Measurements from ENCODE around the gene HERC2.
"Not testable (repeated sequence)": the region's sequence is repeated elsewhere in the genome, so short reads cannot be mapped to it uniquely, and the experiment has no call there.

Gene HERC2

DNA sequence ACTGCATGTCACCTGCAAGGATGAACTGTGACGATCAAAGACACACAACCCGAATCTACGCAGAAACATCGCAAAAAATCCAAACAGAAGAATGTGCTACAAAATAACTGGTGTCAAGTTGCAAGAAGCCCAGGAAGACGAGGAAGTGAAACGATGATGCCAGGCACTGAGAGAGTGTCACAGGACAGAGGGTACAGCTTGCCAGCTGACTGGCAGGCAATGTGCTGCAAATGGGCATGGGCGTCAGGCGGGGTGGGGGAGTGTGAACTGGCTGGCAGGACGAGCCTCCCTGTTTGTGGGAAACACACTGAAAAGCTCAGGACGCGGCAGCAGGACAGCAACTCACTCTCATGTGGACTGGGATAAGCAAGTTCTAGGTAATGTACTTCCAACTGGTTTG lies 193.9 kb downstream of the HERC2 start:
- DNase-seq, result no peak

DNA sequence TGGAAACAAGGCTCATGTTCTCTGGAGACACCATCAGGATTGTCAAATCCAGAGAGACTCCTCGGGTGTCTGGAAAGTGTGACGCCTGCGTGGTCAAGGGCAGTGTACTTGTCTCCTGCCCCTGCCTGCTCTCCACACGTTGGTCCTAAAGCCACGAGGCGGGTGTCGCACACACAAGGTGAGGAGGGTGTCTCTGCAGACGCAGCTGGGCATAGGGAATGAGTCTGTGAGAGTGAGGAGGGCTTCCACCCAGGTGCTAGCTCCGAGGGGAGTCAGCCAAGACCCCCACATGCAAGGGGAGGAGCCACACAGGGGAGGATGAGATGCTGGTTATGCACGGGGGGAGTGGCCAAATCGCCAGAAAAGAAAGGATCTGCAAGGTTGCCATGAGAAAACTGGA lies 194.9 kb downstream of the HERC2 start:
- DNase-seq, result no peak

DNA sequence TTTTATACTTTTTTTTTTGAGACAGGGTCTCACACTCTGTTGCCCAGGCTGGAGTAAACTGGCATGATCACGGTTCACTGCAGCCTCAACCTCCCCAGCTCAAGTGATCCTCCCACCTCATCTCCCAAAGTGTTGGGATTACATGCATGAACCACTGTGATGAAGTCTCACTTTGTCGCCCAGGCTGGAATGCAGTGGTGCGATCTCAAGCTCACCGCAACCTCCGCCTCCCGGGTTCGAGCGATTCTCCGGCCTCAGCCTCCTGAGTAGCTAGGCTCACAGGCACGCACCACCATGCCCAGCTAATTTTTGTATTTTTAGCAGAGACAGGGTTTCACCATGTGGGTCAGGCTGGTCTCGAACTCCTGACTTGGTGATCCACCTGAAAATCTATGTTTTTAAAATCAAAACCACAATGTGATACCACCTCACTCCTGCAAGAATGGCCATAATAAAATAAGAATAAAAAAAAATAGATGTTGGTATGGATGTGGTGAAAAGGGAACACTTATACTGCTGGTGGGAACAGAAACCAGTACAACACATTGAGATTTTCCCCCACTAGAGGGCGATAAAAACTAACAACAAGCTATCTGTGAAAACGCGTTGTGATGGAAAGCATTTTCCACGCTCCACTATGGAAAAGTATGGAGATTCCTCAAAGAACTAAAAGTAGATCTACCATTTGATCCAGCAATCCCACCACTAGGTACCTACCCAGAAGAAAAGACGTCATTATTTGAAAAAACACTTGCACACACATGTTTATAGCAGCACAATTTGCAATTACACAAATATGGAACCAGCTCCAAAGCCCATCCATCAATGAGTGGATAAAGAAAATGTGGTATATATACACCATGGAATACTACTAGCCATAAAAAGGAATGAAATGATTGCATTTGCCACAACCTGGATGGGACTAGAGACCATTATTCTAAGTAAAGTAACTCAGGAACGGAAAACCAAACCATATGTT lies 196.0 kb downstream of the HERC2 start:
- no peak for DNase-seq

DNA sequence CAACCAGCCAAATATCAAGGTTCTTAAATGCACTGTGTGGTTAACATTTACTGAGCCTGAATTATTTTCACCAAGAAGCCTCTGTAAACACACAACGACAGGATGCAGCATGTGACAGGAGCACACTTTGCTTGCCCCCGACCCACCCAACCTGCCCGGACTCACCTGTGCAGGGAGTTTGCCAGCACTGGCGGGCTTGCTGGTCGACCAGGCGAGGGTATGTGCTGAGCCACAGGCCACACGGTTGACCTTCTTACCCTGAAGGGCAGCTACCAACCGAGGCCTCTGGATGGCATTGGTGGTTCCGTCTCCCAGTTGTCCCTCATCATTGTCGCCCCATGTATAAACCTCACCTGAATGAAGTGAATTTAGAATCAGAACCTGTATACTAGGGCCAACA lies 197.1 kb downstream of the HERC2 start:
- DNase-seq, result no peak

DNA sequence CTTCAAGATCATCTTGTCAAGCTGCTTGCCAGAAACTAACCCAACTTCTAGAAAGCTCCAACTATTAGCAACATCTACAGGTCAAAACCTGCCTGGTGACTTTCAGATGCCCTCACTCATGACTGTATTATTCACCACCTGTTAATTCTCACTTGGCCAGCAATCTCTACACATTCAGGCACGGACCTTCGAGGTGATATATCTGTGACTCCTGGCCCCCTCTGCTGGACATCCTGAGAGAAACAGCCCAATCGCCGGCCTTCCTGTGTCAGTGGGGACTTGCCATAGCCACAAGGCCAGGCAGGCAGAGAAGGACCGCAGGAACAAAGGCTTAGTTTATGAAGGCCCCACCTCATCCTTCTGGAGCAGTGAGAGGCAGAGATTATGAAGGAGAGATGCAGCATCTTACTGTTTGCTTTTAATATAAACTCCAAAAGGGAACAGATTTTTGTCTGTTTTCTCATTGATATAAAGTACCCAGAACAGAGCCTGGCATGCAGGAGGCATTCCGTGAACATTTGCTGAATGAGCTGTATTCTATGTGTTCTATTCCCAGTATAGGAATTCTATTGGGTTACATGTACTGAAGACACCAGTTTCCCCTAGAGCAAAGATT lies 198.5 kb downstream of the HERC2 start:
- DNase-seq, result peak in 1 of 2 experiments; percentile 22

DNA sequence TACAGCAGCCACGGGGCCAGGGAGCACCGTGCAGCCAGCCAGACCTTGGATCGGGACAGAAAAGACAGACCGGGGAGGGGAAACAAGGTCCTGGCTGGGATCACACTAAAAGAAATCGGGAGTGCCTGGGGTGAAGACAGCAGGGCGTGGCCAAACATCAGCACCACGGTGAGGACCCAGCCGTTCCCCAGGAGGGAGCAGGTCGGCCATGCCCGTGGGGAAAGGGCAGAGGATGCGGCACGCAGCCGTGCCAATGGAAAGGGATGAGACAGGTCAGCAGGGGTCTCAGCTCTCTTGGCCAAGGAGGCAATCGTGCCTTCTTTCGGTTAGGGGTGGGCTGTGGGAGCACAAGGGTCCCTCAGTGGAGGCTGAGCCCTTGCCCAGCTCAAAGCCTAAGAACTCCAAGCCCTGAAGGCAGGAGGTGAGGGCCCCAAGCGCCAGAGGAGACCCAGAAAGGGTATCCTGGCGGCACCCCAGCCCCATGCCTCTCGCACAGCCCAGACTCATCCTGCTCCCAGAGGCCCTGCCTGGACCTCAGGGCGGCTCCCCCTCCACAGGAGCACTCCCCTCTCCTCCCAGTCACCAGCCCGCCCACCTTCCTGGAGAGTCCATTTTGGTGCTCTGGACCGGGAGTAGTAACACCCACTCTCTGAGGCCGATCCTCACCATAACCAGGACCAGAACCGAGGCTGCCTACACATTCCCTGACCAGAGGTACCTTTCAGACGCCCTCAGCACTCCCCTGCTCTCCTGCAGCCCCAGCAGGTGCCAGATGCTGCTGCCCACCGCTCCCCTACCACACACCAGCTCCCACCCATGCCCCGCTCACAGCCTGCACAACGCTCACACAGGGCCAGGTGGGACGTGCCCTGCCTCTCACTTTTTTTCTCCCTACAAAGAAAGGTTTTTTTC lies 199.7 kb downstream of the HERC2 start:
- no peak for DNase-seq

DNA sequence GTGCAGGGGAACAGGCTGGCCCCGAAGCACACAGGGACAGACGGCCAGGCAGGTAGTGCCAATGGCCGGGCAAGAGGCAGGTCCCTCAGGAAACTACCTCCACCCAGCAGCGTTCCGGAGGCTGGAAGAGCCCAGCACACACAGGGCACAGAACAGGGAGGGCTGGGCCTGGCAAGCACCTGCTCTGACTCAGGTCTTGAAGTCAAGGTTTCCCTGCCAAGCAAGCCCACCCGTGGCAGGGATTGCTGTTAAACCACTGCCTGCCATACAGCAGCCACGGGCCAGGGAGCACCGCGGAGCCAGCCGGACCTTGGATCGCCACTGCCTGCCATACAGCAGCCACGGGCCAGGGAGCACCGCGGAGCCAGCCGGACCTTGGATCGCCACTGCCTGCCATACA lies 200.4 kb downstream of the HERC2 start:
- not testable (repeated sequence) for DNase-seq

DNA sequence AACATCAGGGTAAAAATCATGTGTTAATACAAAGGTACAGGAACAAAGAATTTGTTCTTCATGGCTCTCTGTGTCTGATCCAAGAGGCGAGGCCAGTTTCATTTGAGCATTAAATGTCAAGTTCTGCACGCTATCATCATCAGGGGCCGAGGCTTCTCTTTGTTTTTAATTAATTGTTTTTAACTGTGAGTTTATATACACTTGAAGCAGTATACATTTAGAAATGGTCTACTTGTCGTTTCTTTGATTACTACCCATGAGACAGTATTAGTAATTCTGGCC lies 201.7 kb downstream of the HERC2 start:
- DNase-seq, result no peak

DNA sequence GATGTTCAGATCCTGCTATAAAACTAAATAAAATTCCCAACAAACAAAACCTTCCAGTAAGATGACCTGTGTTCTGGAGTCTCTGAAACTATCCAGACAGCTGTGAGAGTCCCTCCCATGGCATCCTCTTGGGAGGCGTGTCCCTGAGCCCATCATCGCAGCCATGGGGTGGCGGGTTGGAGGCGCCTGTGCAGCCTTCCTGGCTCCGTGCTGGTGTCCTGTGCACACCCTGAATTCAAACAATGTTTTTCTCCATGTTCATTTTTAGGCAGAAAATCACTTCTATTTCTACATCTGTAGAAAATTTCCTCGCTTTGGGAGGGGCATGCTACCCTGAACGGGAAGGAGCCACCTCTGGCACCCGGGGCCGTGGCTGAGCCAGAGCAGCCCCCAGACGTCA lies 203.4 kb downstream of the HERC2 start:
- no peak for DNase-seq

DNA sequence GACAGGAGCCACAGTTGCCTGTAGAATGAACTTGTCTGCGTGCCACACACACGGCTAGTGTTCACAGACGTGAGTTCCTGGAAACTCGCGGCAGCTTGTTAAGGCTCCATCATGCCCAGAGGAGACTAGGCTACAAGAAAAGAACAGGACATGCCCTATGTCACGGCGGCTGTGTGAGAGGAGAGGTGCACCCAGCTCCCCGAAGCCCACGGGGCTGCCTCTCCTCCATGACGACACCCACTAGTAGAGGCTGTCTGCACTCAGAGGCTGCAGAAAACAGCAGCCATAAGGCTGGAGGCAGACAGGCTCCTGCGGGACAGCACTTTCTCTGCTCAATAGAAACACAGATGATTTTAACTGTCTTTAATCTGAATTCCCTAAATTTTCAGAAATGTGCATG lies 203.9 kb downstream of the HERC2 start:
- DNase-seq, result no peak

DNA sequence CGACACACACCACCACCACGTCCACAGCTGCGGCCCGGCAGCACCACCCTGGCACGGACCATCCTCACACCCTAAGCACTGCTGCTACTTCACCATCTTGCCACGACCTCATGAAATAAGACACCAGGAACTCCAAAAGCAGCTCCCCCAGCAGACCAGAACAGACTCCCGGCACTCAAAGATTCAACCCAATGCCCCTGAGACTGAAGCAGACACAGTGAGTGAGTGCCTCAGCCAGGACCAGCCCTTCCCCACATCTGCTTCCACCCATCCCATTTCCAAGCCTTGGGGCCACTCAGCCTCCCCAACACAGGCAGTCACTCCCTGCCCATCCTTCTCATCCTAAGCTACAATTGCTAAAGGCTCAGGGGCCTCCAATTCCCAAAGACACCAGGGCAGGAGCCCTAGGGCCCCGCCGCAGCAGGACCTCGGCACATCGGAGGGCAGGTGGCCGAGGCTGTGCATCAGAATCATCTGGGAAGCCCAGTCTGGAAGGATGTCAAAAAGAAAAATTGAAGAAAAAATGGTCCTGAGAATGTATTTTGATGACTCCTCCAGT lies 204.5 kb downstream of the HERC2 start:
- no peak for DNase-seq

DNA sequence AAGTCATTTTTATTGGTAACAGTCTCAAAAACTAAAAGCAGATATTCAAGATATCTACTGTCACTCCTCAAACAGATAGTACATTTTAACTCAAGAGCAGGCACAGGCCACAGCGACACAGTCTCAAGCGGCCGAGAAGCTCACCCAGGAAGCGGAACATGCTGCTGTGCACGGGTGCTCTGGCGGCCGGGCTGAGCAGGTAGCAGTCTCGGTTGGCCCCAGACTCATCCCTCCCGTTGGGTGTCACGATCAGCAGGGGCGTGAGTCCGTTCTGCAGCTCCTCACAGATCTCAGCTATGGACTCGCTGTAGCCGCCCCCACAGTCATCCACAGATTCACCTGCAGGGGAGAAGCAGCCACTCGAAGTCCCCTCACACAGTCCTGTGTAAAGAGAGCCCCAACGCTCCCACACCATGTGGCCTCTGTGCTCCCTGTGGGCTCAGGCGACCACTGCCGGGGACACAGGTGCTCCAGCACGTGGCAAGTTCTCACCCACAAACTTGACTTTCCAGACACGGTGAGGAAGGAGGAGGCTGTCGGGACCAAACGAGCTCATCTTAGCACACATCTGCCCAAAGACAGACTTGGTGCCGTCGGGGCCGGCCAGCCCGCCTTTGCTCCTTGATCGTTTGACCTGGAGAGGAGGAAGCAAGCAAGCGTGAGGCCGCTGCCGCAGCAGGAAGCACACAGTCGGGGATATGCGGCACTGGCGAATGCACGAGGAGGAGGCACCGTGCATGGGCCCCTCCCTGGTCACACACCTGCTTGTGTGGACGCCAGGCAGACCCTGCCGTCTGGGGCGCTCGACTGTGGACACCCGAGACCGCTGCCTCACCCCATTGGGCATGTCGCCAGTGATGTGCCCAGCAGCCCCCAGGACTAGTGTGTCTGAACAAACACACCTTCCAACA lies 205.2 kb downstream of the HERC2 start:
- no peak for DNase-seq

DNA sequence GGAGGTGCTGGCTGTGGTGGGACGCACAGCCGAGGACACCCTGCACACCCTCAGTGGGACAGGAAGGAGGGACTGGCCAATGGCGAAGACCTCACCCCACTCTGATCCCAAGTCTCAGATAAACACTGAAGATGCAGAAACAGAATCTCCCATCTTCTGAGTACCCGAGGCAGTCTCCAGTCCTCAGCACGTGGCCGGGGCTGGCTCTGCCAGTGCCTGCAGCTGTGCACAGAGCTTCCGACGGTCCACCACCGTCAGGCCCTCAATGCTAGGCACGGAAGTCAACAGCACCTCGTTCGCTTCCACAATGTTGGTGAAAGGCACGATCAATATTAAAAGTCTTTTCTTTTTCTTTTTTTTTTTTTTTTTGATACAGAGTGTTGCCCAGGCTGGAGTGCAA lies 206.1 kb downstream of the HERC2 start:
- DNase-seq, result no peak

DNA sequence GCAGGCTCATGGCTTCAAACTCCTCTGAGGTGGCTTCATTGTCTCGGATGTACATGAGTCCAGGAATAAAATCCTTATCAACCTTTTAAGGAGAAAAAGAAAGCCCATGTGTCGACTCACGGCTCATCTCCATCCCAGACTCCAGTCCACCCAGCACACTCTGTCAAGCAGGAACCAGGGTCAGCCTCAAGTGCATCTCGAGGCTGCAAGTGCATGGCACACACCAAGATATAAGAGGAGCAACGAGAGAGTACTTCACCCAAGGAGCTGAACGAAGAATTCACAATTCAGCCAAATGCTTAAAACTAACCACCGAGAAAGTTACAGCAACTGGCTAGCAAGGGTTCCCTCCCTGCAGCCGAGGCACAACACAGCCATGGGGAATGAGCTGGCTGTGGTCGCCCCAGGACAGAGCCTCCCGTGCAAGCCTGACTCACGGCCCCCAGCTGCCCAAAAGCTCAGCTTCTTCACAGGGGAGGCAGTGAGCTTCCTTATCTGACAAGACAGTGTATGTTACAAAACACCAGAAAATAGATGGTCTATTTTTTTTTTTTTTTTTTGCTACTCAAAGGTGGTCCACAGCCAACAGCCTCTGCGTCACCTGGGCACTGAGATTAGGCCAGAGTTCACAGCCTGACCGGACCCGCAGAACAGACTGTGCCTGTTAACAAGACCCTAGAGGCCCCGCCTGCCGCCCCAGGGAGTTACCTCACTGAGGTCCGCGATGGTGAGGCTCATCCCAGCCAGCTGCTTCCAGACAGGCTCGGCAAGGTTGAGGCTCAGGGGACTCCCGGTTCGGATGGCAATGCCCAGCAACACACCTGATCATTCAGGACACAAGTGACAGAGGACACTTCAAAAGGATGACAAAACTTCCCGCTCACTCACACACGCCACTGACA lies 207.0 kb downstream of the HERC2 start:
- DNase-seq, result no peak

DNA sequence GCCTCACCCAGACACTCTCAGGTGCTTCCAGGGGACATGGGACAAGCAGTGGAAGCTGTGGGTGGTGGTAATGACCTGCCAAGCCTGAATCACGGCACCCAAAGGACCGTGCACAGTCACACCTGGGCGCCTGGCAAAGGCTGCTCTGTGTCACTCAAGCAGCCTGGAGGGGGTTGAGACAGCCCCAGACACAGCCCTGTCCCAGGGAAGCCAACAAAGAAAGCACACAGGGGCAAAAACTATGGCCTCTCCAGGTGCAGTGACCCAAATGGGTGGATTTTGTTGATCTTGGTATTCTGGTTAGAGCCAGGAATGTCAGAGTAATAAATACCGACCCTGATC lies 207.9 kb downstream of the HERC2 start:
- DNase-seq, result no peak

DNA sequence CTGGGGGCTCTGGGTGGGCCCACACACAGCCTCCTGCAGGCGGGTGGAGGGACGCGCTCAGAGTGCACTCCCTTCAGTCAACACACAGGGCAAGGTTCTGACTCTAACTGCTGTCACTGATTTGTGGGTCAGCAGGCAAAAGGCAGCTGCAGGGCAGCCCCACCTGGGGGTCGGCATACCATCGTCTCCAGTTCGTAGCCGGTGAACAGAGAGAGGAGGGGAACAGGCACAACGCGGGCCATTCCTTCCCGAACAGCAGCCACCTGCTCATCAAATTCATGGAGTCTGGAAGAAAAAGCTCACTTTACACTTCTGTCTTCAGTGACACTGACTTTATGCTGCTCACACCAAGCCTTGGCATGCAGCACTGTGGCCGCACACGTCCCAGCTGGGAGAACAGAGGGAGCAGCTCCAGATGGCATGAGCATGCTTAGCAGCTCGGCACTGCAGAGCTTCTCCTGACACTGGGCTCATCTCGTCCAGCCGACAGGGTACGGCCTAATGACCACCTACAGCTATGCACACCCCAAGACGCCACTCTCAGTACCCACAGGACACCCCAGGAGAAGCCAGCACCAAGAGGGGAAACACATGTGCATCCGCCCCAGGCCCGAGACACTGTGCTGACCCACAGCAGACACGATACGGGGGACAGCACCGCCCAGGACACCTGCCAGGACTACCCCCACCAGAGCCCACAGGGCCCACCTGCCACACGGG lies 208.4 kb downstream of the HERC2 start:
- DNase-seq, result no peak

DNA sequence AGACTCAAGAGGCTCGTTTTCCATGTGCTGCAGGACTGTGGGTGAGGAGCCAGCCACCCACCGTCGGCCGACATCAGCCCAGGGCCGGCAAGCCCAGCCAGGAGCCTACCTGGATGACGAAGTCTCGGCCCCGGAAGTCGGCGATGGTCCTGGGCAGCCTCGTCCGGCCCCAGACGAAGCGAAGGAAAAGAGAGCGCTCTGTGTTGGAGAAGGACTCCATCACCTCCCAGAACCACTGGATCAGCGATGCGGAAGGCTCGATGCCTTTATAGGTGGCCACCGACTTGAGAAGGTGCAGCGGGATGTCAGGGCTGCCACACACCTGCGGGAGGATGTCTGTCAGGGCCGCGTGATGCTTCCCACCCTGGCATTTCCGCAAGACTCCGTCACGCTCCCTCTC lies 209.0 kb downstream of the HERC2 start:
- no peak for DNase-seq

DNA sequence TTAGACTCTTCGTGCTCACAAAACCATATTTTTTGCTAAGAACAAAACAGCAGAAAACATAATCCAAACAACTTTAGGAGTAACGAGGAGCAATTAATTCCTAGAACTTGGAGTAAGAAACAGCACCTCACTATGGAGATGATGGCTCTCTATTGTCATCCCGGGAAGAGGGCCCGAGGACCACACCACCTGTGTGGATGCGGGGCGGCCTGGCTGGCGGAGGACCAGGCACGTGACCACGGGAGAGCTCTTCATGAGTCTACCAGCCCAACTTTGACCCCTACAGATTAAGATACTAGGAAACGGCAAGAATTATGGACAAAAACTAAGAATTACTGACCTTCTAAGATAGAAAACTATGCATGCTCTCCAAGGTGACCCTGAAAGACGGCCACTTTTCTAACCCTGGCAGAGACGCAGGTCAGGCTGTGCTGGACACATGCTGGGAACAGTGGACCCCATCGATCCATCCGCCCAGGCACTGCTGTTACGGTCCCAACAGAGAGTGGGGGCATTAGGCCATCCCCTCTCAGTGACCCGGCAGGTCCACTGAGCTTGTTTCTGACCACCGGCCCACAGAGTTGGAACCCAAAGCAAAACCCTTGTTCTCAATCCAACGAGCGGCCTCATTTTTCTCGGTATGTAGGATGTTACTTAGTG lies 209.7 kb downstream of the HERC2 start:
- no peak for DNase-seq

DNA sequence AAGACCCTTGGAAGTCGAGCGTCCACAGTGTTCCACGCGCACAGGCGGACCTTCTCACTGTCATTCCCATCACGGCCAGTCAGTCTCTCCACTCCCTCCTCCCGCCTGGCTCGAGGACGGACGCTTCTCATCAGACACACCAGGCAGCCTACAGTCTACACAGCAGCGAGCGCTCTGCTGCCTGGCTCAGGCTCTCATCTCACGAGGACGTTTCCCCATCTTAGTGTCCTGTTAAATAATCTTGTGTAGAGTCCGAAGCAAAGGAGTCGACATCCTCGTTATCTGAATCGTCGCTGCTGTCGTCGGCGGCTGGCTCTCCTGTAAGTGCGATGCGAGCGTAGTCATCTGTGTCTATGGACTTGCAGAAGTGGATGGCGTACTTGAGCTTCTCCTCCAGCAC lies 210.4 kb downstream of the HERC2 start:
- DNase-seq, result no peak

DNA sequence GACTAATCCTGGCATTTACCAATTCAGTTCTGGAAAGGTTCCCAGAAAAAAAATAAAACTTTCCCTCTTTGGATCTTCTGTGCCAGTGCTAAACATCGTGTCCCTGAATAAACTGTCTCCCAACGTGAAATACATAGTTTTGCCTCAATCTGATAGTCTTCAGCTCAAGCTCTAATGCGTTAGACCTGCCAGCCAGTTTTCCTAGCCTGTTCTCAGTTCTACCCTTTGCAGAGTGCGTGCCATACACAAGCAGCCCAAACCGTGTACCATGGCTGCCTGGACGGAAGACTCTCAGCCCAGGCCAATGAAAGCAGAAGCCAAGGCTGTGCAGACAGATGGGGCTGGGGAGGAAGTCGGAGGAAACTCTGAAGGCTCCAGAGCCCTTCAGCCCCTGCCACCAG lies 211.5 kb downstream of the HERC2 start:
- no peak for DNase-seq
